GM19468 (cell line): ENCODE data around the gene BMP3.

Source experiments
- ATAC-seq: cut with Tn5 transposase; IDR thresholded peaks from one replicate; pipeline ENCODE4 v1.9.1; 2021; ENCODE audit warnings: mild to moderate bottlenecking, moderate library complexity, moderate number of reproducible peaks; ENCODE audit not compliant: unreplicated experiment; ENCODE audit errors: extremely low read depth

The BMP3 gene

GRCh38 chr4:81096566-81096965, 66.1 kb downstream of the BMP3 start:
- ATAC-seq = no peak

GRCh38 chr4:81102107-81102506, 71.6 kb downstream of the BMP3 start:
- ATAC-seq = no peak

GRCh38 chr4:81106150-81106549, 75.6 kb downstream of the BMP3 start:
- no peak for ATAC-seq
